ENCODE results near the gene ZAP70.
"Not testable (repeated sequence)": the region's sequence is repeated elsewhere in the genome, so short reads cannot be mapped to it uniquely, and the experiment has no call there.

ZAP70 gene

DNA sequence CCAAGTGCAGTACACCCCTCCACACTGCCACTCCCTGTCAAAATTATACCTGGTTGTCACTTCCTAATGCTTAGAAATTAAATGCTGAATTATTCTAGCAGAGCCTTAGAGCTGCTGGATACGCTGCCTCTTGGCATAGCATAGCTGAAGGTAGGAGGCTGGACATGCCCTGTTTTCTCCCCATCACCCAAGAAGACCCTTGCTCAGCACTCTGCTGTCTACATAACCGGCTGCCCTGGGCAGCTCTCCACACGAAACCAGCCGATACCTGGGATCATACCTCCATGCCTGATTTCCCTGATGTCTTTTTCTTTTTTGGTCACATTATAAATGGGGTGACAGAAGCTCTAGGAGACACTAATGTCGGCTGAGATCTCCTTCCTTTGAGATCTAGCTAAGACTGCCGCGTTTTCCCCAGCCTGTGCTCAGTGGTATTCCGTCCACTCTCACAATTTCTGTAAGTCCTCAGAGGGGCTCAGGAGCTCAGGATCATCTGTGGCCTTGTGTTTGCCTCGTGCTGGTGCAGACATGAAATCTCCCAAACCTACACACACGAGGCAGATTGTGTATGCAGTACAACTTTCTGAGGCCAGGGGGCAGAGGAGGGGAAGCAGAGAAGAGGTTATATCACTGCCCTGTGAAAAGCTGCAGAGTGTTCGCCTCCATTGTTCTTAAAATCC is 13.5 kb upstream of the ZAP70 start:
- DNase-seq = peak; percentile 40

DNA sequence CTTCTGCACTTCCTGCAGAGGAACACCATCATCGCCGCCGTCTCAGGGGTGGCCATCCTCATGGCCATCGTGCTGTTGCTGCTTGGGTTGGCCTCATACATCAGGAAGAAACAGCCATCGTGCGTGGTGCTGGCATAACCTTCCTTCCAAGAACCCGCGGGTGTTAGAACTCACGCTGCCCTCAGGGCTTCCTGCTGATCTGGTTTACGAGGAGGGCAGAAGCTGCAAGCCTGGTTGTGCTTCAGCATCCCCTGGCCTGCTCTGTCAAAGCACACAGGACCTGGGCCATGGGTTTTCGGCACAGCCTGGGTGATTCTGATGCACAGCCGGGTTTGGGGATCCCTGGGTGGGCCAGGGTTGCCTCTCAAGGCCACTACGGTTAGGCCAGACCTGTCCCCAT is 12.2 kb upstream of the ZAP70 start:
- DNase-seq = no peak

DNA sequence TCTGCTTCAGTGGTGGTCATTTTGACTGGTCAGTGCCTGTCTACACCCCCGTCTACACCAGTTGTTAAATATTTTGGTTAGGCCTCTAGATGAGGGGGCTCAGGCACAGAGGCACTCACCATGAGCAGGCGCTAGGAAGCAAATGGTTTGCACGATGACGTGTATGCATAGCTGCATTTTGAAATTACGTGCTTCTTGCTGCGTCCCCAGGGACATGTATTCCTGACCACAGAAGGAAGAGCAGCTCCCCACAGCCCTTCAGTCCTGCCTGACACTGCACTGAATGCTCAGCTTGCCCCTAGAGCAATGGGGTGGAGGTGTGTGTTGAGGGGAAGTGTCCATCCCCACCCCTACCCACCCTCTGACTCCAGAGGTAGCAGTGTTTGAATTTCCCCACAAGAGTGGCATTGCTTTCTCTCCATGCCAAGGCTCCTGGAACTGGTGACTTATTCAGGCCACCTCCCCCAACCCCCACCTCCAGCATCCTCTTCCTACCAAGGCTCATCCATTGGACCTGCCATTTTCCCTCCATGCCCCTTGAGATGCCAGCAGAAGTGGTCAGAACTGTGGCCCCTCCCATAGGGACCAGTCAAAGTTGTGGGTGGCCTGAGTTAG is 11.4 kb upstream of the ZAP70 start:
- no peak for DNase-seq

GRCh38 chr2:97702731-97703470 is 10.5 kb upstream of the ZAP70 start:
- DNase-seq = no peak

DNA sequence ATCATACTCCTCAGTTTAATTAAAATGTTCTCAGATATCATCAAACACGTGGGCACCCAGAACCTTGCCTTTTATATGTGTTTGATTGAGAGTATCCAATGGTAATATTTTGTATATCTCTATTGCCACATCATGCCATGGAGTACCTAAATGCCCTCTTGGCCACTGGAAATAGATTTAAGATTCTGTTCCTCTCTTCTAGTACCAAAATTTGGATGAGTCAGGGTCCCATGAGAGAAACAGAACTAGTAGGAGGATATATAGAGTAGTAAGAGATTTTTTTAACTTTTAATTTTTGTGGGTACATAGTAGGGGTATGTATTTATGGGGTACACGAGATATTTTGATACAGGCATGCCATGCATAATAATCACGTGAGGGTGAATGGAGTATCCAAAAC is 9.6 kb upstream of the ZAP70 start:
- no peak for DNase-seq

DNA sequence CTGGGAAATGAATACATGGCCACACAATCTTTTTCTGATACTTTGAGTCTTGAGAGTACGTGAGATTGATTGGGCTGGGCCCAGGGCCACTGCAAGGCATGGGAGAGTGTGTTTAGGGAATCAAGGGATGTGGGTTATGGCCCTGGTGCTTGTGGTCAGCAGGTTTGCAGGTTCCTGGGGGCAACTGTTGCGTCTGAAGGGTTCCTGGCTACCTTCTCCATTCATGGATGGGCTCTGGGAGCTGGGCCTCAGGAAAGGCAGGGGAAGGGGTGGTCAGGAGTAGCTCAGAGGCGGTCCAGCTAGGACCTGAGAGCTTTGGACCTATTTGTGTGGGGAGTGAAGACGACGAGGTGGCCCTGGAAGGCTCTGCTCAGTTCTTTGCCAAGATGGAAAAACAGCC is 8.4 kb upstream of the ZAP70 start:
- DNase-seq = no peak

GRCh38 chr2:97706112-97706511 is 7.3 kb upstream of the ZAP70 start:
- DNase-seq = no peak

- no peak for DNase-seq
Measured at GRCh38 chr2:97706708-97707345, 6.5 kb upstream of the ZAP70 start.

- no peak for DNase-seq
Measured at GRCh38 chr2:97707362-97708047, 5.9 kb upstream of the ZAP70 start.

GRCh38 chr2:97708048-97708380 is 5.4 kb upstream of the ZAP70 start:
- no peak for DNase-seq

DNA sequence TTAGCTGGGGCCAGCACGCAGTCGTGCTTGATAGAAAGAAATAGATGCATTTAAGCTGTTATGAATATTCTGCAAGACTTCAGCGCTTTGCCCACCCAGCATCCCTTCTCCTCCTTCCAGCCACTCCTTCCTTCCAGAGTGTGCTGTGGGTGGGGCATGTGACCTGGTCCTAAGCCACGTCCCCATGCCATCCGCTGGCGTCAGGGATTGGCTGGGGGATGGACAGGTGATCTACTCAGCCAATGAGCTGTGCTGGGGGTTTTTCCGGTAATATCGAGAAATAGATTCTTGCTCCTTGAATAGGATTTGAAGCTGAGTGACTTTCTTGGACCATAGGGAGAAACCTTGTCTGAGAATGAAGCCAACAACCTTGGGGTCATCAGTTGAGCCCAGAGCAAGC is 4.8 kb upstream of the ZAP70 start:
- DNase-seq = no peak

DNA sequence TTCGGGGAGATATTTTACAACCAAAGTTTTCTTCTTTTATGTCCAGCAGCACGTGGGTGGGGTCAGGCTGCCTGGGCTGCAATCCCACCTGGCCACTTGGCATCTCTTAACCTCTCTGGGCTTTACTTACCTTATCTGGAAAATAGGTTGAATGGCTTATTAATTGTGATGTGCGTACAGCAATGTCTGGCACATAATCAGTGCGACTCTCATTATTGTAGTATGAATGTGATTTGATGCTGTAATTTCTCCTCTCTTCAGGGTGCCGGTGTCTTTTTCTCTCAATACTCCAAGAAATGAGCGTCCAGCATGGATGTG is 2.0 kb upstream of the ZAP70 start:
- no peak for DNase-seq

GRCh38 chr2:97712175-97712574 is 1.2 kb upstream of the ZAP70 start:
- DNase-seq = not testable (repeated sequence)

DNA sequence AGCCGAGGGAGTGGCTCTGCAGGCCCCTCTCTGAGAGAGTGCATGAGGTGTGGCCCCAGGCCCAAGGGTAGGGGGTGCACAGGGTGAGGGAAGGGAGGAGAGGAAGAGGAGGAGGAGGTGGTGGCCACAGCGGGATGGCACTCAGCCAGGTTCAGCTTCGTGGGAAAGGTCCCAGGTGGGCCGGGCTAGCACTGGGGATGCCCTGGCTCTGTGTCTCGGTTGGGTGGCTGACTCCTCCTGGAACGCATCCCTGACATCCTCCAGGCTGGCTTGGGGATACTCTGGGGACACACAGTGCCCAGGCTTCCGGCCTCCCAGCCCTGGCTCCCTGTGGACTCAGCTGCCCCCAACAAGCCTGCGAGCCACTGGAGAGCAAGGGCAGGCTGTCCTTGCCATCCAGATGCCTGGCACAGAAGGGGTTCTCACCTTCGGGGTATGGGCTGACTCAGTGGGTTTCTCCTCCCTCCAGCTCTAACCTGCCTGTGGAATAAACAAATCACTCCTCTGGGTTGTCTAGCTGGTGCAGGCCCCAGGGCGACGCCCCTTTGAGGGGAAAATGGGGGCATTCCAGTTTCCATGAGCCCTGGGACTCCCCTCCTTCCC is 582 bp upstream of the ZAP70 start:
- DNase-seq = no peak

GRCh38 chr2:97714084-97714949 is 941 bp downstream of the ZAP70 start:
- no peak for DNase-seq

DNA sequence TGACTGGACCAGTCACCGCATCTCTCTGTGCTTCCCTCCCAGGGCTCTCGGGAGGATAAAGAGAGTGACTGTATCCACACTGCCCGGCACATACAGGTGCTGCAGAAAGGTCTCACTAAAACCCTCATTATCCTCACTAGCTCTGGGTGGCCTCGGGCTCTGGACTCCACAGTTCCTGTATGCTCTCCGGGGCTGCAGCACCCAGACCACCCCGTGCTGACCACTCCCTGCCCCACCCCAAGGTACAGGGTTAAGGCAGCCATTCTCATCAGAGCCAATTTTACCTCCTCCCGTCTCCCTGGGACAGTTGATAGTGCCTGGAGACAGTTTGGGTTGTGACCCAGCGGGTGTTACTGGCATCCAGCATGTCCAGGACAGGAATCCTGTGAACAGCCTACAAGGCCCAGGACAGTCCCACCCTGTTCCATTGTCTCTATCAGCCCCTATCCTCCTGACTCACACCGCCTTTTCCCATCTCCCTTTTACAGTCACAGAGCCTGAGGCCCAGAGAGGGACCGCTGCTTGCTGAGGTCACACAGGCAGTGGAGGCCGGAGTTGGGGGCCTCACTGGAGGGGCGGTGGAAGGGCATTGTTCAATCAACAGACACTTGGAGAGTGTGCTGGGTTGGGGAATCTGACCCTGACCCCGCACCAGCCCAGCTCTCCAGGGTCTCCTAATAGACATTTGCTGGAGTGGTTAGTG is 1.7 kb downstream of the ZAP70 start:
- DNase-seq = no peak

GRCh38 chr2:97715951-97716694 is 2.7 kb downstream of the ZAP70 start:
- no peak for DNase-seq

- DNase-seq = no peak
Measured at GRCh38 chr2:97716695-97717612, 3.6 kb downstream of the ZAP70 start.

- no peak for DNase-seq
Measured at GRCh38 chr2:97717613-97717995, 4.2 kb downstream of the ZAP70 start.
